Activated CD4-positive, alpha-beta T cell treated with anti-CD3 and anti-CD28 coated beads, Interleukin-10, Interleukin-2, amounts not matched to agents 100 ng/mL and 50 ng/mL, durations not matched to agents 16 hours and 8 hours (primary cell): Measurements from ENCODE around the gene NUDT22.

Source experiments
- DNase-seq: peaks from one replicate; pipeline ENCODE4 v3.0.0-alpha.2; 2020

NUDT22 gene

GRCh38 chr11:64225608-64226506, at the start of gene NUDT22, which contains the start of gene TRPT1:
Gene NUDT22 (plus strand): TSS chr11:64226274. CDS start chr11:64226653, 379 bp downstream.
Gene TRPT1 (minus strand): TSS chr11:64226186. CDS start chr11:64225860, 326 bp downstream.
- peak; percentile 94 for DNase-seq

- no peak for DNase-seq
These were observed 49.3 kb upstream of the NUDT22 start for GRCh38 chr11:64176751-64177150.

DNA sequence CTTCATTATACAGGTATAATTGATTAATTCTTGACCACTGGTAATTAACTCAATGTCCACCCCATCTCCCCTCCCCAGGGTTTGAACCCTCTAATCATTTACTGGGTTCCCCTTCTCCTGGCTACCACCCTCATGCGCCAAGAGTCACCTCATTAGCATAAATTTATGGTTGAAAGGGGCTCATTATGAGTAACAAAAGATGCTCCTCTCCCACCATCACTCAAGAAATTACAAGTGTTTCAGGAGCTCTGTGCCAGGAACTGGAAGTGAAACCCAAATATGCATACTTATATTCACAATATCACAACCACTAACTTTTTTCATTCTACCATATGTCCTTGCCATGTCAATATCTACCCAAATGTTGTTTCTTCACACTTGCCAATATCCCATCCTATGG, 47.9 kb upstream of the NUDT22 start:
- peak; percentile 28 for DNase-seq

GRCh38 chr11:64178951-64179639, 47.0 kb upstream of the NUDT22 start:
- no peak for DNase-seq

GRCh38 chr11:64180891-64181290, 45.2 kb upstream of the NUDT22 start:
- DNase-seq = no peak

DNA sequence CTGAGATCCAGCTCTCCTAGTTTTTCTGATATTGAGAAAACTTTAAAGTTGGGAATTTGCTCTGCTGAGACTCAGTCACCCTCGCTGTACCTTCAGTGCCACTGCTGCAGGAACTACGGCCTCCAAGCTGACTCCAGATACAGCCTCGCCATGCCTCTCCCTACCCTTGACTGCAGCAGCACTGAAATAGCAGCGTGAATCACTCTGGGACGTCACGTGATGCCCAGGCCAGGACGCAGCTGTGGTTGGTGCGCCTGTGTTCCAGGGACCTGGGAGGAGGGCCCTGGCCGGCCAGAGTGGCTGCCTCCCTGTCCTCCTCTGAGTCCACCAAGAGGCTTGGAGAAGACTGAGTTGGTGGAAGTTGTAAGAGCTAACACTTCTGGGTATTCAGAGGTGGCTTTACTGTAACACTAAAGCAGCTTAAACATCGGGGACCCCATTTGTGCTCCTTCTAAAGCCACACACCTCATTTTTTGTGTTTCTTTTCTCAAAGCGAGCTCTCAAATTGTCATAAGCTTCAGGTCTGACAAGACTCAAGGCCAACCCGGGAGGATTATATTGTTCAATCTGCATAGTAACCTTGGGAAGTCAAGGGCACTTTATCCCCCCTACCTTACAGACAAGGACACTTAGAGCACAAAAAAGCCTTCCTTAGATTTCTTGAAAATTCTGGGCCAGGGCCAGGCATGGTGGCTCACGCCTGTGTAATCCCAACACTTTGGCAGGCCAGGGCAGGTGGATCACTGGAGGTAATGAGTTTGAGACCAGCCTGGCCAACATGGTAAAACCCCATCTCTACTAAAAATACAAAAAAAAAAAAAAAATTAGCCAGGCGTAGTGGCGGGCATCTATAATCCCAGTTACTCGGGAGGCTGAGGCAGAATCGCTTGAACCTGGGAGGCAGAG, 44.3 kb upstream of the NUDT22 start:
- DNase-seq = peak; percentile 65

GRCh38 chr11:64183890-64184289, 42.2 kb upstream of the NUDT22 start:
- no peak for DNase-seq

- DNase-seq = no peak
These were observed 40.8 kb upstream of the NUDT22 start for GRCh38 chr11:64185175-64185692.

GRCh38 chr11:64185693-64186491, 40.2 kb upstream of the NUDT22 start, which contains the start of gene STIP1:
Gene STIP1 (plus strand): TSS chr11:64186171. CDS start chr11:64186262, 91 bp downstream.
- peak; percentile 100 for DNase-seq

DNA sequence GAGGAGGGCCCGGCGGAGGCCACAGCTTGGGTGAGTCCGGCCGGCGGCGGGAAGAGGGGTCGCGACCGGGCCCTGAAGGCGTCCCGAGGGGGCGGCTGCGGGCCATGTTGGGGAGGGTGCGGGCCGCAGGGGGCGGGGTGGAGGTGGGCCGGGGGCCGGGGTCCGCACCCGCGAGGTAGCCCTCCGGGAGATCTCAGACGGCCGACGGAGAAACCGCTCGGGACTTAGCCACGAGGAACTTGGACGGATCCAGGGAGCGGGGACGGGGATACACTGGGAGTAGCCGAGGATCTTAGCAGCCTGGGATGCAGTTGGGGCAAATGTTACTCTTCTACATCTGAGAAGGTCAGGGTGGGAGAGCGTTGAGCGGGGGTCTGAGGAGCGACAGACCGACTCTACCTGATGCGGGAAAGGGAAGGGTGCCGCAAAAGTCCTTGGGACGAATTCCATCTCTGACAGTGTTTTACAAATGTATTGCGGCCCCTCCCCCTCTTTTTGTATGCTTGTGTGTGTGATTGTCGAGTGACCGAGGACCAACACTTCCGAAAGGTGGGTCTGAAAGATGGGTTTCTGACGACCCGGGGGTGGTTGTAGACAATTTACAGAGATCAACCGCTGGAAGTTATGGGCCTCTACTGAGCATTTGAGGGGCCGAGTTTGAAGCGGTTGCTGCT, 39.4 kb upstream of the NUDT22 start:
- DNase-seq = peak; percentile 68

DNA sequence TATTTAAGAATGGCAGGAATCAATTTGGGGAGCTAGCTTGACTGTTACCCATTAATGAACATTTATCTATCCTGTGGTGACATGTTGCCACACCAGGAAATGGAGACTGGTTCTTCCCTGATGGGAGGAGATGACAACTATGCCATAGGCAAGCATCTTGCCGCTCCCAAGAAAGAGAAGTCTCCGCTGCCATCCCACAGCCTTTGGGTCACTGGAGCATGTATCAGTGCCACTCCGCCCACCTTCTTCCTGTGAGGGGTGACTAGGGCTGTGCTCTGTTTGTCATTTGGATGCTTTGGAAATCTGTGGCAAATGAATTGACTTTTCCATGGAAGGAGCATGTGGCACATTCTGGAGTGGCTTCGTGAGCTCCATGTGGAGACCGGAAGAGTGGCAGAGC, 33.6 kb upstream of the NUDT22 start:
- no peak for DNase-seq

- no peak for DNase-seq
These were observed 29.4 kb upstream of the NUDT22 start for GRCh38 chr11:64196626-64197025.

DNA sequence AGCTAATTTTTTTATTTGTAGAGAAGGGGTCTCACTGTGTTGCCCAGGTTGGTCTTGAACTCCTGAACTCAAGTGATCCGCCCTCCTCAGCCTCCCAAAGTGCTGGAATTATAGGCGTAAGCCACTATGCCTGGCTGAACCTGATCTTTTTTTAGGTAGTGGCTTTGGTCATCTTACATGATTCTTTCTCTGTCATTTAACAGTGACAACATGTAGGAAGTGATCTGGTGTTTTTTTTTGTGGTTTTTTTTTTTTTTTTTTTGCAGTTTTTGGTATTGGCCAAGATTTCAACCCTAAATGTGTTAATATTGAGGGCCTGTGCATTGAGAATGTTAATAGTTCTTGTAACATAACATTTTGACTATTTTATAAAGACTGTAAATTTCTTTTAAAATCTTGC, 27.6 kb upstream of the NUDT22 start:
- DNase-seq = no peak

GRCh38 chr11:64201543-64201942, 24.5 kb upstream of the NUDT22 start:
- DNase-seq = no peak

DNA sequence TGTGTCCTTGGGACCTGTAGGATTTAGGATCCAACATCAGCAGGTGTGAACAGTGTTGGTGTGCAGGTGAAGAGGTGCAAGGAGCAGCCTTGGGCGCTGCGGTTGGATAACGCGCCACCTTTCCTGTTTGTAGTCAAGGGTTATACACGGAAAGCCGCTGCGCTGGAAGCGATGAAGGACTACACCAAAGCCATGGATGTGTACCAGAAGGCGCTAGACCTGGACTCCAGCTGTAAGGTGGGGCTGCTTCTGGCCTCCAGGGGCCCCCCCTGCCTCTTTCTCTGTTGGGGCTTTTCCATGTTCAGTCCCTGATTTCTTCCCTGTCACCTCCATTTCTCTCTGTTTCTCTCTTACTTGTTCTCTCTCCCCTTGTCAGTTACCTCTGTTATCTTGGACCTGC, 23.1 kb upstream of the NUDT22 start:
- no peak for DNase-seq

DNA sequence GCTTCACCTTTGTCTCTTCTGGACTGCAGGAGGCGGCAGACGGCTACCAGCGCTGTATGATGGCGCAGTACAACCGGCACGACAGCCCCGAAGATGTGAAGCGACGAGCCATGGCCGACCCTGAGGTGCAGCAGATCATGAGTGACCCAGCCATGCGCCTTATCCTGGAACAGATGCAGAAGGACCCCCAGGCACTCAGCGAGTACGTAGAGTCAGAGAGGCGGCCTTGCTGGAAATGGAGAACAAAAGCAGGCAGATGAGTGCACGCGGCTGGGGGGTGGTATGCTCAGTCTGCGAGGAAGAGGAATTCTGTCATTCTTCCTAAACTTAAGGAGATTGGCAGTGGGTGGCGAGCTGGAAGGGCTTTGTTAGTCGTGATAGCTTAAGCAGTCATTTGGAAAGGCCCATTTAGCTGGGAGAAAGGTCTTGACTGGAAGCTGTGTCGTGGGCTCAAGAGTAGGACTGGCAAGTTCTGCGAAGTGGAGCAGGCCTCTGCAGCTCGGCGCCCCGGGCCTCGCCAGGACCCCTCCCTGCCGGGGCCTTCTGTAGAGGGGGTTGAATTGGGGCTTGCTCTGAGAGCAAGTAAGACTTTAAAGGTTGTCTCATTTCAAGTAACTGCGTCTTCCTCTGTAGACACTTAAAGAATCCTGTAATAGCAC, 22.5 kb upstream of the NUDT22 start:
- no peak for DNase-seq

DNA sequence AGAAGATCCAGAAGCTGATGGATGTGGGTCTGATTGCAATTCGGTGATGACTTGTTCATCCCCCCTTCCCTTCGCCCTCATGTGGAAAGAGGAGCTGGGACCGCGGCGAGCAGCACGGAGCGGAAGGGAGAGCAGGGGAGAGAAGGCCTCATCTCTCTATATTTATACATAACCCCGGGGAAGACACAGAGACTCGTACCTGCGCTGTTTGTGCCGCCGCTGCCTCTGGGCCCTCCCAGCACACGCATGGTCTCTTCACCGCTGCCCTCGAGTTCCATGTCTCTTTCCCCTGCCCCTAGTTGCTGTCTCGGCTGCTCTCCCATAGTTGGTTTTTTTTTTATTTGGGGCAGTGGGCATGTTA, 22.0 kb upstream of the NUDT22 start:
- no peak for DNase-seq

DNA sequence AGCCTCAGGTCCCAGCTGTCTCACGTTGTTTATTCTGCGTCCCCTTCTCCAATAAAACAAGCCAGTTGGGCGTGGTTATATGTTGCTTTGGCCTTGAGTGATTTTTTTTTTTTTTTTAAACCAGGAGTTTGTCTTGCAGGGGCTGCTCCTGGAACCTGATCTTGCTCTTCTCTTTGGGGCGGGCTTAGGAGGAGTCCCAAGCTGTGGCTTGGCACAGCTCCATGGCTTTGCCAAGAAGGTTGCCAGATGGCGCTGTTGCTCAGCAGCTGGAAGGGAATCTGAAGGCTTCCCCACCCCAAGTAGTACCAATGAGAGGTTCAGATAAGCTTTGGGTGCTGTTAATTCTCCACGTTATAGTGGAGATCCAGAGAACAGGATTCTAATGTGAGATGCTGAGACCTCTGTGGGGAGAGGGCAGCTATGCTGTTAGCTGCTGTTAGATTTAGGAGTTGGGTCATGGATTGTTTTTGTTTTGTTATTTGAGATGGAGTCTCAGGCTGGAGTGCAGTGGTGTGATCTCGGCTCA, 21.5 kb upstream of the NUDT22 start:
- peak; percentile 77 for DNase-seq

- peak; percentile 91 for DNase-seq
These were observed 19.4 kb upstream of the NUDT22 start, which contains the start of gene FERMT3 for GRCh38 chr11:64206457-64207255. Gene FERMT3 (plus strand): TSS chr11:64206721. CDS start chr11:64207365, 644 bp downstream.
